ENCODE data around the gene RERG. TPM values are rescaled to one million over a fixed set of nuclear protein-coding genes. Genes with fewer than 3 reads are reported as not detected.

Gene RERG
- total RNA-seq, 1 donor from 2014 or later = 0.14 TPM

GRCh38 chr12:15123401-15123800 is 97.8 kb downstream of the RERG start:
- no peaks in the 10 kb centered on the region for H4K20me1 ChIP-seq (ENCODE audit: insufficient read depth, low read length)
- H3K9ac ChIP-seq (ENCODE audit: low read length) = no peak overlapping the region
- no peaks in the 10 kb centered on the region for H3K9me3 ChIP-seq (ENCODE audit: insufficient read depth, low read depth, low read length)
- Mint-ChIP-seq H3K27ac (ENCODE audit: unreplicated experiment) (no peak overlapping the region), H3K9me3 (ENCODE audit: unreplicated experiment) (no peaks in the 10 kb centered on the region), H3K27me3 (ENCODE audit: low read depth, unreplicated experiment) (no peaks in the 10 kb centered on the region), H3K36me3 (ENCODE audit: low read depth, unreplicated experiment) (no peaks in the 10 kb centered on the region), H3K4me1 (ENCODE audit: low read depth, unreplicated experiment) (peaks cover 4% of the 10 kb centered on the region), H3K4me3 (ENCODE audit: unreplicated experiment) (no peak overlapping the region)
- H2AFZ ChIP-seq (ENCODE audit: low read depth, low read length) = no peak overlapping the region
- H3K4me2 ChIP-seq (ENCODE audit: low read length) = no peak overlapping the region
- no peaks in the 10 kb centered on the region for H3K79me2 ChIP-seq (ENCODE audit: insufficient read depth, low read length)
- H3K4me3 ChIP-seq (ENCODE audit: insufficient read depth, low read depth, low read length) = no peak overlapping the region
- H3K4me1 ChIP-seq (ENCODE audit: insufficient read depth, low read length) = no peaks in the 10 kb centered on the region
- no peak overlapping the region for H3K27ac ChIP-seq (ENCODE audit: low read depth, low read length)
- TF ChIP-seq CTCF (IDR thresholded peaks at IDR 0.05; ENCODE audit: insufficient read depth, low read depth, low read length) (no peak), EZH2 (IDR thresholded peaks at IDR 0.05; ENCODE audit: insufficient read depth, low read length) (no peak)
- DNase-seq (ENCODE audit: low read depth) (no peak), FAIRE-seq (no peak)
- no peaks in the 10 kb centered on the region for H3K36me3 ChIP-seq (ENCODE audit: insufficient read depth, low read length)
- H3K27me3 ChIP-seq (ENCODE audit: insufficient read depth, low read length) = no peaks in the 10 kb centered on the region

GRCh38 chr12:15122344-15122743 is 98.9 kb downstream of the RERG start:
- H3K27me3 ChIP-seq (ENCODE audit: insufficient read depth, low read length) = no peaks in the 10 kb centered on the region
- no peak overlapping the region for H3K9ac ChIP-seq (ENCODE audit: low read length)
- no peaks in the 10 kb centered on the region for H3K9me3 ChIP-seq (ENCODE audit: insufficient read depth, low read depth, low read length)
- no peak overlapping the region for H3K4me2 ChIP-seq (ENCODE audit: low read length)
- H2AFZ ChIP-seq (ENCODE audit: low read depth, low read length) = peak overlapping the region; percentile 29
- FAIRE-seq (no peak), DNase-seq (ENCODE audit: low read depth) (no peak)
- no peaks in the 10 kb centered on the region for H4K20me1 ChIP-seq (ENCODE audit: insufficient read depth, low read length)
- no peaks in the 10 kb centered on the region for H3K9me3 Mint-ChIP-seq (ENCODE audit: unreplicated experiment)
- H3K27ac Mint-ChIP-seq (ENCODE audit: unreplicated experiment) = no peak overlapping the region
- H3K4me3 Mint-ChIP-seq (ENCODE audit: unreplicated experiment) = no peak overlapping the region
- no peak overlapping the region for H3K4me3 ChIP-seq (ENCODE audit: insufficient read depth, low read depth, low read length)
- peaks cover 4% of the 10 kb centered on the region for H3K4me1 Mint-ChIP-seq (ENCODE audit: low read depth, unreplicated experiment)
- H3K79me2 ChIP-seq (ENCODE audit: insufficient read depth, low read length) = no peaks in the 10 kb centered on the region
- TF ChIP-seq EZH2 (IDR thresholded peaks at IDR 0.05; ENCODE audit: insufficient read depth, low read length) = no peak
- TF ChIP-seq CTCF (IDR thresholded peaks at IDR 0.05; ENCODE audit: insufficient read depth, low read depth, low read length) = no peak
- no peaks in the 10 kb centered on the region for H3K36me3 Mint-ChIP-seq (ENCODE audit: low read depth, unreplicated experiment)
- no peaks in the 10 kb centered on the region for H3K4me1 ChIP-seq (ENCODE audit: insufficient read depth, low read length)
- H3K27ac ChIP-seq (ENCODE audit: low read depth, low read length) = no peak overlapping the region
- H3K36me3 ChIP-seq (ENCODE audit: insufficient read depth, low read length) = no peaks in the 10 kb centered on the region
- H3K27me3 Mint-ChIP-seq (ENCODE audit: low read depth, unreplicated experiment) = no peaks in the 10 kb centered on the region

GRCh38 chr12:15118955-15119354 is 102.3 kb downstream of the RERG start:
- TF ChIP-seq EZH2 (IDR thresholded peaks at IDR 0.05; ENCODE audit: insufficient read depth, low read length) (no peak), CTCF (IDR thresholded peaks at IDR 0.05; ENCODE audit: insufficient read depth, low read depth, low read length) (no peak)
- Mint-ChIP-seq H3K27ac (ENCODE audit: unreplicated experiment) (no peak overlapping the region), H3K4me1 (ENCODE audit: low read depth, unreplicated experiment) (peaks cover 4% of the 10 kb centered on the region), H3K9me3 (ENCODE audit: unreplicated experiment) (no peaks in the 10 kb centered on the region), H3K27me3 (ENCODE audit: low read depth, unreplicated experiment) (no peaks in the 10 kb centered on the region), H3K4me3 (ENCODE audit: unreplicated experiment) (no peak overlapping the region), H3K36me3 (ENCODE audit: low read depth, unreplicated experiment) (no peaks in the 10 kb centered on the region)
- Histone ChIP-seq H2AFZ (ENCODE audit: low read depth, low read length) (no peak overlapping the region), H3K36me3 (ENCODE audit: insufficient read depth, low read length) (no peaks in the 10 kb centered on the region), H3K4me1 (ENCODE audit: insufficient read depth, low read length) (no peaks in the 10 kb centered on the region), H3K9ac (ENCODE audit: low read length) (no peak overlapping the region), H3K9me3 (ENCODE audit: insufficient read depth, low read depth, low read length) (no peaks in the 10 kb centered on the region), H3K4me2 (ENCODE audit: low read length) (no peak overlapping the region), H3K79me2 (ENCODE audit: insufficient read depth, low read length) (no peaks in the 10 kb centered on the region), H3K27ac (ENCODE audit: low read depth, low read length) (no peak overlapping the region), H3K27me3 (ENCODE audit: insufficient read depth, low read length) (no peaks in the 10 kb centered on the region), H4K20me1 (ENCODE audit: insufficient read depth, low read length) (no peaks in the 10 kb centered on the region), H3K4me3 (ENCODE audit: insufficient read depth, low read depth, low read length) (no peak overlapping the region)
- FAIRE-seq = no peak
- DNase-seq (ENCODE audit: low read depth) = no peak

Data from astrocyte (in vitro differentiated cells and primary cell).